Posterior cingulate gyrus (tissue), 11 donors: ENCODE results near the gene PCNT.

Source experiments
- DNase-seq, 10 donors: peaks; one replicate each; pipeline versions ENCODE4 v3.0.0 to v3.0.0-alpha.2; 2020 to 2021; ENCODE audit warnings: mixed read lengths in 3 of 10
- intact Hi-C: fragments of 100-400 bp; cut with DNase I; formaldehyde crosslinking; loops from one replicate; pipeline ENCODE4 v1.15.1; 2023

The PCNT gene

GRCh38 chr21:46325073-46325912, 1.3 kb downstream of the PCNT start:
- intact Hi-C loops = loop anchor here (2.0 to 10.0 kb wide), 3 partner anchors 96 to 180 kb away; partner anchors contain the start of genes DIP2A and LSS
- DNase-seq = peak in 9 of 10 donors; percentile 22 to 91 (median 41)

- peak in 1 of 10 donors; percentile 24 for DNase-seq
- intact Hi-C loops = loop anchor here (10.0 kb wide), 2 partner anchors 129 to 181 kb away; partner anchors contain the start of gene DIP2A
Observed at GRCh38 chr21:46326110-46326703, 2.3 kb downstream of the PCNT start.

- intact Hi-C loops = loop anchor here (10.0 kb wide), 2 partner anchors 127 to 183 kb away; partner anchors contain the start of gene DIP2A
- DNase-seq = peak in 1 of 10 donors; percentile 62
Observed at GRCh38 chr21:46327711-46328110, 3.8 kb downstream of the PCNT start.

GRCh38 chr21:46328151-46328550, 4.2 kb downstream of the PCNT start:
- intact Hi-C loops = loop anchor here (10.0 kb wide), 2 partner anchors 127 to 183 kb away; partner anchors contain the start of gene DIP2A
- peak in 1 of 10 donors; percentile 55 for DNase-seq

GRCh38 chr21:46329796-46330195, 5.8 kb downstream of the PCNT start:
- intact Hi-C loops = loop anchor here (10.0 kb wide), 2 partner anchors 125 to 185 kb away; partner anchors contain the start of gene DIP2A
- DNase-seq = no peak

GRCh38 chr21:46334351-46335140, 10.6 kb downstream of the PCNT start:
- DNase-seq = peak in 1 of 10 donors; percentile 62
- intact Hi-C loops = no loop called here

- no peak for DNase-seq
- intact Hi-C loops = no loop called here
Observed at GRCh38 chr21:46336603-46337002, 12.6 kb downstream of the PCNT start.

- peak in 3 of 10 donors; percentile 63 to 75 (median 68) for DNase-seq
- intact Hi-C loops = no loop called here
Observed at GRCh38 chr21:46340998-46341397, 17.0 kb downstream of the PCNT start.

GRCh38 chr21:46344219-46344915, 20.4 kb downstream of the PCNT start:
- intact Hi-C loops = no loop called here
- DNase-seq = peak in 3 of 10 donors; percentile 59 to 72 (median 67)

- peak in 2 of 10 donors; percentile 52 to 55 for DNase-seq
Observed at GRCh38 chr21:46345861-46346260, 21.9 kb downstream of the PCNT start.

GRCh38 chr21:46346296-46347202, 22.6 kb downstream of the PCNT start:
- peak in 3 of 10 donors; percentile 64 to 76 (median 67) for DNase-seq
- intact Hi-C loops = no loop called here

More at GRCh38 chr21:46345861-46346260, 21.9 kb downstream of the PCNT start:
- intact Hi-C loops = no loop called here

- peak in 3 of 10 donors; percentile 15 to 48 (median 30) for DNase-seq
- intact Hi-C loops = no loop called here
Observed at GRCh38 chr21:46347203-46347550, 23.2 kb downstream of the PCNT start.

GRCh38 chr21:46347791-46348381, 23.9 kb downstream of the PCNT start:
- intact Hi-C loops = no loop called here
- DNase-seq = peak in 3 of 10 donors; percentile 24 to 72 (median 72)

- intact Hi-C loops = no loop called here
- DNase-seq = peak in 1 of 10 donors; percentile 27
Observed at GRCh38 chr21:46349134-46349760, 25.3 kb downstream of the PCNT start.

GRCh38 chr21:46350571-46350970, 26.6 kb downstream of the PCNT start:
- peak in 1 of 10 donors; percentile 47 for DNase-seq
- intact Hi-C loops = no loop called here

GRCh38 chr21:46350981-46351380, 27.0 kb downstream of the PCNT start:
- intact Hi-C loops = no loop called here
- DNase-seq = peak in 2 of 10 donors; percentile 15 to 56

GRCh38 chr21:46351476-46352163, 27.7 kb downstream of the PCNT start:
- intact Hi-C loops = no loop called here
- DNase-seq = peak in 2 of 10 donors; percentile 37 to 73
